CD4-positive, alpha-beta memory T cell (primary cell): ENCODE measurements around the gene CAMKV. TPM values are rescaled to one million over a fixed set of nuclear protein-coding genes. Genes with fewer than 3 reads are reported as not detected.

Experiments
- CTCF ChIA-PET: fragments of 350-600 bp; sonication (Branson Sonifier 250); formaldehyde crosslinking; loops from one replicate; lab custom pipeline; 2021; ENCODE audit warnings: inconsistent platforms; ENCODE audit not compliant: partially characterized antibody; lab: Charles Lee
- POLR2A ChIA-PET: fragments of 350-600 bp; sonication (Branson Sonifier 250); formaldehyde crosslinking; loops from one replicate; lab custom pipeline; 2021; ENCODE audit not compliant: partially characterized antibody; lab: Charles Lee
- DNase-seq, 5 donors: peaks; one replicate each; pipeline versions ENCODE4 v3.0.0 to v3.0.0-alpha.2; 2020 to 2022; ENCODE audit warnings: mixed read lengths in 1 of 5
- H3K27ac ChIP-seq: one replicate; pipeline ENCODE4 v1.7.0; 2013; ENCODE audit warnings: low read depth, low read length
- H3K27me3 ChIP-seq: 2 replicates; pipeline ENCODE4 v1.7.0; 2013; ENCODE audit warnings: mild to moderate bottlenecking, low read length, moderate library complexity; ENCODE audit not compliant: insufficient read depth
- H3K36me3 ChIP-seq: 2 replicates; pipeline ENCODE4 v1.7.0; 2013; ENCODE audit warnings: mild to moderate bottlenecking, low read length, moderate library complexity; ENCODE audit not compliant: insufficient read depth
- H3K4me1 ChIP-seq: 2 replicates; pipeline ENCODE4 v1.7.0; 2013; ENCODE audit warnings: mild to moderate bottlenecking, low read length, moderate library complexity; ENCODE audit not compliant: insufficient read depth
- H3K4me3 ChIP-seq, 2 donors: one replicate each; pipeline ENCODE4 v1.7.0; 2013; ENCODE audit warnings: low read length in 2 of 2, mild to moderate bottlenecking in 1 of 2
- H3K9me3 ChIP-seq, 2 donors: one replicate each; pipeline ENCODE4 v1.7.0; 2013; ENCODE audit warnings: low read length in 2 of 2, control low read depth in 1 of 2; ENCODE audit not compliant: control insufficient read depth in 1 of 2
- H3K27ac Mint-ChIP-seq, 7 donors: one replicate each; pipeline ENCODE4 v1.8.0; 2020 to 2021; ENCODE audit warnings: mixed read lengths in 7 of 7, mild to moderate bottlenecking in 6 of 7, inconsistent platforms in 3 of 7, moderate library complexity in 3 of 7
- H3K27me3 Mint-ChIP-seq, 2 donors: one replicate each; pipeline ENCODE4 v1.8.0; 2020 to 2021; ENCODE audit warnings: mixed read lengths in 2 of 2
- H3K36me3 Mint-ChIP-seq, 2 donors: one replicate each; pipeline ENCODE4 v1.8.0; 2020 to 2021; ENCODE audit warnings: mixed read lengths in 2 of 2, inconsistent platforms in 1 of 2, mild to moderate bottlenecking in 1 of 2
- H3K4me1 Mint-ChIP-seq, 4 donors: one replicate each; pipeline ENCODE4 v1.8.0; 2020 to 2021; ENCODE audit warnings: mixed read lengths in 4 of 4, mild to moderate bottlenecking in 1 of 4
- H3K4me3 Mint-ChIP-seq, 8 donors: one replicate each; pipeline ENCODE4 v1.8.0; 2020 to 2021; ENCODE audit warnings: mixed read lengths in 8 of 8, mild to moderate bottlenecking in 7 of 8, moderate library complexity in 6 of 8, inconsistent platforms in 3 of 8
- H3K9me3 Mint-ChIP-seq, 8 donors: one replicate each; pipeline ENCODE4 v1.8.0; 2020 to 2021; ENCODE audit warnings: mixed read lengths in 8 of 8, mild to moderate bottlenecking in 5 of 8, inconsistent platforms in 3 of 8, moderate library complexity in 1 of 8
- intact Hi-C: fragments of 100-400 bp; cut with micrococcal nuclease; formaldehyde crosslinking; loops from one replicate; pipeline ENCODE4 v1.15.1; 2023
- polyA plus RNA-seq, 2 donors: library from polyadenylated mRNA; unstranded; fragments of 300-500 nt; fragmentation: Illumina TruSeq; gene quantifications; one replicate each; pipeline ENCODE4 v1.2.3, GENCODE V29; 2021
- total RNA-seq, 2 experiments: library from RNA; stranded (reverse); gene quantifications; one replicate each; pipeline ENCODE4 v1.2.3, GENCODE V29; 2021

The CAMKV gene
- total and polyA plus RNA-seq, 4 experiments from 2014 or later: not detected

GRCh38 chr3:49855662-49856061 is 14.0 kb downstream of the CAMKV start:
- Histone ChIP-seq H3K9me3 (no peaks in the 10 kb centered on the region), H3K27ac (peak overlapping the region; percentile 56), H3K36me3 (no peaks in the 10 kb centered on the region), H3K4me3 (no peak overlapping the region), H3K4me1 (peaks cover 13% of the 10 kb centered on the region), H3K27me3 (no peaks in the 10 kb centered on the region)
- Mint-ChIP-seq H3K4me1 (peaks cover 3 to 11% (median 7%) of the 10 kb centered on the region in 4 donors), H3K9me3 (no peaks in the 10 kb centered on the region), H3K36me3 (no peaks in the 10 kb centered on the region), H3K4me3 (peak overlapping the region; percentile 84 to 92 (median 88)), H3K27ac (peak overlapping the region in 6 of 7 donors; percentile 81 to 95 (median 92)), H3K27me3 (no peaks in the 10 kb centered on the region)
- ChIA-PET POLR2A (interaction anchor here (0.5 to 1.3 kb wide), 3 partner anchors 39 to 137 kb away, joined by 3 to 4 read pairs (median 3); partner anchors contain the start of gene UBA7), CTCF (interaction anchor here (0.7 to 3.9 kb wide), 3 partner anchors 17 to 72 kb away, joined by 3 to 19 read pairs (median 4); no protein-coding TSS in a partner anchor)
- intact Hi-C loops: loop anchor here (1.0 to 5.0 kb wide), 2 partner anchors 68 to 74 kb away; partner anchors contain the start of genes IP6K1 and MON1A
- no peak for DNase-seq

DNA sequence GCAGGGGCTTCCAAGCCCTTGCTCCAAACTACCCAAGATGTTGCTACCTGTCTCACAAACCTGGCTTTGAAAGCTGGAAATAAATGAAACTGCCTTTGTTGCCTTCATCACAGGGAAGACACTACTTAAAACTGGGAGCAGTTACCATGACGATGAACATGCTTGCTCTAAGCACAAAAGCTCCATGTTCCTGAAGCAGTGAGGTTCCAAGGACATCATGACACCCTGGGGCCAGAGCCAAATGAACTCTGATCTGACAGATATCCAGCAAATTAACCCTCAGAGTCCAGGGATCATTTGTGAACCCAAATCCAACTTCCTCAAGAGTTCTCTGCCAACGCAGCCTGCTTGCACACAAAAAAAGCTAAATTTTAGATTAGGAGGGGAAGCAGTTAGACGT is 24.0 kb downstream of the CAMKV start:
- H3K36me3 Mint-ChIP-seq: no peaks in the 10 kb centered on the region
- Histone ChIP-seq H3K4me3 (no peak overlapping the region), H3K9me3 (no peaks in the 10 kb centered on the region), H3K4me1 (no peaks in the 10 kb centered on the region), H3K27ac (no peak overlapping the region), H3K36me3 (no peaks in the 10 kb centered on the region), H3K27me3 (no peaks in the 10 kb centered on the region)
- H3K27me3 Mint-ChIP-seq: no peaks in the 10 kb centered on the region
- intact Hi-C loops: no loop called here
- CTCF ChIA-PET: interaction anchor here (1.5 to 15.0 kb wide), 3 partner anchors 9 to 44 kb away, joined by 3 to 310 read pairs (median 8); partner anchors contain the start of genes CDHR4 and INKA1
- peaks cover 0 to 2% (median 0%) of the 10 kb centered on the region in 8 donors for H3K9me3 Mint-ChIP-seq
- no peaks in the 10 kb centered on the region for H3K4me1 Mint-ChIP-seq
- H3K4me3 Mint-ChIP-seq: no peak overlapping the region
- DNase-seq: no peak
- H3K27ac Mint-ChIP-seq: peak overlapping the region in 1 of 7 donors; percentile 63
- POLR2A ChIA-PET: interaction anchor here (1.5 to 3.3 kb wide), 2 partner anchors 32 to 43 kb away, joined by 4 to 9 read pairs; partner anchors contain the start of genes INKA1 and UBA7

DNA sequence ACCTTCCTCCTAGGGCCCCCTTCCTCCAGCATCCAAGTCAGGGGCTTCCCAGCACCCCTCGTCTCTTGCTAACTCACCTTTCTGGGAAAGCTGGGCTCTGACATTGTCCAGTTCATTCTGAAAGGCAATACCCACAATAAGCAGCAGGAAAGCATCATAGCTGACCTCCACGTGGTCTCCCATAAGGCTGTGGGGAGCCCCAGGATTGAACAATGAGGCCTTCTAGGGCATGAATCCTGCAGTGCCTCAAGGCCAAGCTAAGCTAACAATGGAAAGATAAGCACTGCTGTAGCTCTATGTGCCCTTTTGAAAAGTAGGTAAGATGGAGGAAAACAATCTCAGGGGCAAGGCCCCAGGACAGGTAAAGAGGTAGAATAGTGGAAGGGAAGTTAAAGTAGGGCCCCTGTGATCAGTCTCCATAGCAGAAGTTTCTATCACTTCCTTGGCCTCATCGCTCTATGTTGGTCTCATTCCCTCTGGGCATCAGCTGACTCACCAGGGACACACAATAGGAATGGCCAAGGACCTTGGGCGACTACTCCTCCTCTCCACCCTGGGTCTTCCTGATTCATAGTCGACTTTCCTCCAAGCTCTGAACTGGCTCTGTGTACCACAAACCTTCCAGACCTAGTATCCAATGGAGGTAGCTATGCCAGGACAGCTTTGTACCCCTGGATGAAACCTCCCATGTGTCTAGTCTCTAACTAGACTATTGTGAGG is 25.1 kb downstream of the CAMKV start:
- Histone ChIP-seq H3K4me1 (no peaks in the 10 kb centered on the region), H3K4me3 (no peak overlapping the region), H3K36me3 (no peaks in the 10 kb centered on the region), H3K27ac (no peak overlapping the region), H3K9me3 (no peaks in the 10 kb centered on the region), H3K27me3 (no peaks in the 10 kb centered on the region)
- ChIA-PET POLR2A (interaction anchor here (1.5 to 3.3 kb wide), 2 partner anchors 31 to 42 kb away, joined by 4 to 9 read pairs; partner anchors contain the start of genes INKA1 and UBA7), CTCF (interaction anchor here (0.6 to 15.0 kb wide), 5 partner anchors 8 to 439 kb away, joined by 3 to 310 read pairs (median 4); partner anchors contain the start of genes CDHR4 and INKA1)
- no peak for DNase-seq
- peak overlapping the region in 1 of 7 donors; percentile 50 for H3K27ac Mint-ChIP-seq
- intact Hi-C loops: no loop called here
- H3K9me3 Mint-ChIP-seq: peaks cover 0 to 2% (median 0%) of the 10 kb centered on the region in 8 donors
- no peaks in the 10 kb centered on the region for H3K27me3 Mint-ChIP-seq
- no peaks in the 10 kb centered on the region for H3K4me1 Mint-ChIP-seq
- no peaks in the 10 kb centered on the region for H3K36me3 Mint-ChIP-seq
- H3K4me3 Mint-ChIP-seq: no peak overlapping the region

- ChIA-PET CTCF (interaction anchor here (1.5 to 15.0 kb wide), 2 partner anchors 41 to 303 kb away, joined by 4 to 310 read pairs; partner anchors contain the start of genes CDHR4 and INKA1), POLR2A (no interaction called here)
- no peaks in the 10 kb centered on the region for H3K9me3 ChIP-seq
- no peak overlapping the region for H3K27ac ChIP-seq
- intact Hi-C loops: no loop called here
- H3K36me3 ChIP-seq: no peaks in the 10 kb centered on the region
- Mint-ChIP-seq H3K4me1 (peaks cover 0 to 2% (median under 1%) of the 10 kb centered on the region in 4 donors), H3K9me3 (peaks cover 0 to 2% (median 0%) of the 10 kb centered on the region in 8 donors), H3K4me3 (no peak overlapping the region), H3K36me3 (no peaks in the 10 kb centered on the region), H3K27me3 (no peaks in the 10 kb centered on the region), H3K27ac (no peak overlapping the region)
- no peak overlapping the region for H3K4me3 ChIP-seq
- no peak for DNase-seq
- no peaks in the 10 kb centered on the region for H3K4me1 ChIP-seq
- H3K27me3 ChIP-seq: no peaks in the 10 kb centered on the region
These were observed 26.7 kb downstream of the CAMKV start for GRCh38 chr3:49842843-49843517.

- Mint-ChIP-seq H3K27ac (no peak overlapping the region), H3K4me1 (peaks cover 0 to 2% (median under 1%) of the 10 kb centered on the region in 4 donors), H3K4me3 (no peak overlapping the region), H3K9me3 (peaks cover 0 to 2% (median 0%) of the 10 kb centered on the region in 8 donors), H3K27me3 (no peaks in the 10 kb centered on the region), H3K36me3 (no peaks in the 10 kb centered on the region)
- no peaks in the 10 kb centered on the region for H3K36me3 ChIP-seq
- no peak overlapping the region for H3K4me3 ChIP-seq
- no peak for DNase-seq
- H3K27me3 ChIP-seq: no peaks in the 10 kb centered on the region
- intact Hi-C loops: no loop called here
- H3K4me1 ChIP-seq: no peaks in the 10 kb centered on the region
- no peak overlapping the region for H3K27ac ChIP-seq
- CTCF ChIA-PET: interaction anchor here (1.2 to 15.0 kb wide), 4 partner anchors 28 to 302 kb away, joined by 4 to 310 read pairs (median 5); partner anchors contain the start of genes CDHR4, INKA1 and UBA7
- H3K9me3 ChIP-seq: no peaks in the 10 kb centered on the region
- POLR2A ChIA-PET: interaction anchor here (7.1 kb wide), 1 partner anchor 37 kb away, joined by 121 read pairs; the partner anchor contains the start of gene INKA1
These were observed 27.9 kb downstream of the CAMKV start for GRCh38 chr3:49841806-49842205.

DNA sequence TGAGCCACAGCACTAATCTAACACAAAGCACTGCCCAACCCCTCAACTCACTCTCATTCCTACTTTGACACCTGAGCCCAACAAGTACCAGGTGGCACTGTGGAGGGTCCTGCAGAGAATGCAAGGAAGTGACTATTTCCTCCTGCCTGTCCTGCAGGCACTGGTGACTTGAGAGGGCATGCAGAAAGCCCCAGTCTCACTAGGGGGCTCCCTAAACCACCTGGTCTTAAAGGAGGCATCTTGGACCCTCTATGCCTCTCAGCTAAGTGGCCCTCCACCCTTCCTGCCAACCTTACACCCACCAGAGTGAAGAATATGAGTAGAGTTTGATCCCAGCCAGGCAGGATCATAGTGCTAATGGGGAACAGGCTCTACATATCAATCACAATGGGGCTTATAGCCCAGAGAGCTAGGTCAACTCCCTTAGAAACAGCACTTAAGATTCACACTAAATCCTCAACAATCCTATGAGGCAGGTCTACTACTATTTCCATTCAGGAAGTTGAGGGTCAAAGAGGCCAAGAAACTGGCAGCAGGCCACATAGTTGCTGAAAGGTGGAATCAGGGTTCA is 28.5 kb downstream of the CAMKV start:
- Histone ChIP-seq H3K27me3 (no peaks in the 10 kb centered on the region), H3K36me3 (no peaks in the 10 kb centered on the region), H3K9me3 (no peaks in the 10 kb centered on the region), H3K4me3 (no peak overlapping the region), H3K27ac (no peak overlapping the region), H3K4me1 (no peaks in the 10 kb centered on the region)
- H3K4me1 Mint-ChIP-seq: peaks cover 0 to 2% (median under 1%) of the 10 kb centered on the region in 4 donors
- H3K4me3 Mint-ChIP-seq: no peak overlapping the region
- DNase-seq: no peak
- peak overlapping the region in 1 of 7 donors; percentile 17 for H3K27ac Mint-ChIP-seq
- intact Hi-C loops: no loop called here
- H3K27me3 Mint-ChIP-seq: no peaks in the 10 kb centered on the region
- CTCF ChIA-PET: interaction anchor here (1.2 to 15.0 kb wide), 6 partner anchors 9 to 301 kb away, joined by 3 to 310 read pairs (median 5); partner anchors contain the start of genes CDHR4, INKA1 and UBA7
- peaks cover 0 to 2% (median 0%) of the 10 kb centered on the region in 8 donors for H3K9me3 Mint-ChIP-seq
- POLR2A ChIA-PET: interaction anchor here (1.1 to 7.1 kb wide), 2 partner anchors 13 to 37 kb away, joined by 3 to 121 read pairs; partner anchors contain the start of gene INKA1
- no peaks in the 10 kb centered on the region for H3K36me3 Mint-ChIP-seq
